ENCODE results near the gene XRCC4. TPM values are rescaled to one million over a fixed set of nuclear protein-coding genes. Genes with fewer than 3 reads are reported as not detected.

Gene XRCC4
- total RNA-seq, 4 donors from 2014 or later, result 1.8 to 3.5 (median 2.6) TPM

- no peak for ATAC-seq
- in situ Hi-C loops (cut with MboI; ENCODE audit: low sequenced_read_pairs in 4 of 4), result no loop called here
These were observed 38.5 kb downstream of the XRCC4 start for GRCh38 chr5:83115816-83116215.

GRCh38 chr5:83118471-83118870 is 41.1 kb downstream of the XRCC4 start:
- in situ Hi-C loops (cut with MboI; ENCODE audit: low sequenced_read_pairs in 4 of 4), result no loop called here
- intact Hi-C loops (cut with DNase I; ENCODE audit: low total_unique reads), result no loop called here
- peaks cover 0 to 5% (median 0%) of the 10 kb centered on the region in 3 donors for H3K9me3 ChIP-seq
- TF ChIP-seq CTCF (IDR thresholded peaks at IDR 0.05 in 4 of 5, conservative IDR thresholded peaks at IDR 0.05 in 1 of 5), result no peak
- no peak for TF ChIP-seq POLR2A (IDR thresholded peaks at IDR 0.05)
- ATAC-seq, result no peak
- no peak for DNase-seq
- H3K27ac ChIP-seq, result no peak overlapping the region
- no peaks in the 10 kb centered on the region for H3K4me1 ChIP-seq
- no peaks in the 10 kb centered on the region for H3K27me3 ChIP-seq
- no peaks in the 10 kb centered on the region for H3K36me3 ChIP-seq
- no peak overlapping the region for H3K4me3 ChIP-seq

More at GRCh38 chr5:83115816-83116215, 38.5 kb downstream of the XRCC4 start:
- H3K4me3 ChIP-seq, result no peak overlapping the region
- DNase-seq, result no peak
- H3K4me1 ChIP-seq, result no peaks in the 10 kb centered on the region
- no peak overlapping the region for H3K27ac ChIP-seq
- intact Hi-C loops (cut with DNase I; ENCODE audit: low total_unique reads), result no loop called here
- H3K9me3 ChIP-seq, result peaks cover 0 to 5% (median 0%) of the 10 kb centered on the region in 3 donors
- H3K36me3 ChIP-seq, result no peaks in the 10 kb centered on the region
- TF ChIP-seq POLR2A (IDR thresholded peaks at IDR 0.05) (no peak), CTCF (IDR thresholded peaks at IDR 0.05 in 4 of 5, conservative IDR thresholded peaks at IDR 0.05 in 1 of 5) (no peak)
- no peaks in the 10 kb centered on the region for H3K27me3 ChIP-seq

- Histone ChIP-seq H3K27me3 (no peaks in the 10 kb centered on the region), H3K27ac (no peak overlapping the region), H3K36me3 (no peaks in the 10 kb centered on the region), H3K4me3 (no peak overlapping the region), H3K4me1 (no peaks in the 10 kb centered on the region), H3K9me3 (peaks cover 0 to 5% (median 0%) of the 10 kb centered on the region in 3 donors)
- DNase-seq (no peak), ATAC-seq (no peak)
- intact Hi-C loops (cut with DNase I; ENCODE audit: low total_unique reads) (no loop called here), in situ Hi-C loops (cut with MboI; ENCODE audit: low sequenced_read_pairs in 4 of 4) (no loop called here)
- TF ChIP-seq CTCF (IDR thresholded peaks at IDR 0.05 in 4 of 5, conservative IDR thresholded peaks at IDR 0.05 in 1 of 5), result no peak
- TF ChIP-seq POLR2A (IDR thresholded peaks at IDR 0.05), result no peak
These were observed 41.6 kb downstream of the XRCC4 start for GRCh38 chr5:83118976-83119375.

- no peak for DNase-seq
- in situ Hi-C loops (cut with MboI; ENCODE audit: low sequenced_read_pairs in 4 of 4), result no loop called here
- Histone ChIP-seq H3K9me3 (no peaks in the 10 kb centered on the region), H3K27ac (no peak overlapping the region), H3K27me3 (no peaks in the 10 kb centered on the region), H3K4me3 (no peak overlapping the region), H3K4me1 (no peaks in the 10 kb centered on the region), H3K36me3 (no peaks in the 10 kb centered on the region)
- no peak for TF ChIP-seq CTCF (IDR thresholded peaks at IDR 0.05 in 4 of 5, conservative IDR thresholded peaks at IDR 0.05 in 1 of 5)
- TF ChIP-seq POLR2A (IDR thresholded peaks at IDR 0.05), result no peak
- intact Hi-C loops (cut with DNase I; ENCODE audit: low total_unique reads), result no loop called here
- ATAC-seq, result no peak
These were observed 47.2 kb downstream of the XRCC4 start for GRCh38 chr5:83124593-83124992.

GRCh38 chr5:83125560-83125959 is 48.2 kb downstream of the XRCC4 start:
- TF ChIP-seq CTCF (IDR thresholded peaks at IDR 0.05 in 4 of 5, conservative IDR thresholded peaks at IDR 0.05 in 1 of 5) (no peak), POLR2A (IDR thresholded peaks at IDR 0.05) (no peak)
- Histone ChIP-seq H3K27ac (no peak overlapping the region), H3K4me3 (no peak overlapping the region), H3K4me1 (no peaks in the 10 kb centered on the region), H3K36me3 (no peaks in the 10 kb centered on the region), H3K9me3 (no peaks in the 10 kb centered on the region), H3K27me3 (no peaks in the 10 kb centered on the region)
- no peak for DNase-seq
- in situ Hi-C loops (cut with MboI; ENCODE audit: low sequenced_read_pairs in 4 of 4) (no loop called here), intact Hi-C loops (cut with DNase I; ENCODE audit: low total_unique reads) (no loop called here)
- no peak for ATAC-seq

All from gastrocnemius medialis (tissue), 4 donors.